HG03571 (cell line): ENCODE data around the gene PLPPR3.

Source experiments
- ATAC-seq: cut with Tn5 transposase; IDR thresholded peaks from one replicate; pipeline ENCODE4 v1.9.1; 2021; ENCODE audit not compliant: unreplicated experiment

PLPPR3 gene

DNA sequence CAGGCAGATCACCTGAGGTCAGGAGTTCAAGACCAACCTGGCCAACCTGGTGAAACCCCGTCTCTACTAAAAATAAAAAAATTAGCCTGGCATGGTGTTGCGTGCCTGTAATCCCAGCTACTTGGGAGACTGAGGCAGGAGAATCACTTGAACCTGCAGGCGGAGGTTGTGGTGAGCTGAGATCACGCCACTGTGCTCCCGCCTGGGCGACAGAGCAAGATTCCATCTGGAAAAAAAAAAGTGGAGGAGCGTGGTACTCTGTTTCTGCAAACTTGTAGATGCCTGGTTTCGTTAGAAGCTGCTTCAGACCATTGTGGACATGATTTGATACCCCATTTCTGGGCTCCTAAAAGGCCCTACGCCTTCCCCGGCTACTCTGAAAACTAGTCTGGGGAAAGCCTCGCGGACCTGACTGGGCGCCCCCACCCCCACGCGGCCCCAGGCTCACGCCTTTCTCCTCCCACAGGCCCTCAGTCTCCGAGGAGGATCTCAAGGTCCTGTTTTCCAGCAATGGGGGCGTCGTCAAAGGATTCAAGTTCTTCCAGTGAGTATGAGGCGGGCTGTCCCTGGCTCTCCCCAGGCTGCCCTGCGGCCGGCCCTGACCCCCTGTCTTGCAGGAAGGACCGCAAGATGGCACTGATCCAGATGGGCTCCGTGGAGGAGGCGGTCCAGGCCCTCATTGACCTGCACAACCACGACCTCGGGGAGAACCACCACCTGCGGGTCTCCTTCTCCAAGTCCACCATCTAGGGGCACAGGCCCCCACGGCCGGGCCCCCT lies 11.5 kb downstream of the PLPPR3 start:
- ATAC-seq = no peak

GRCh38 chr19:808423-808775 lies 13.4 kb downstream of the PLPPR3 start:
- no peak for ATAC-seq

DNA sequence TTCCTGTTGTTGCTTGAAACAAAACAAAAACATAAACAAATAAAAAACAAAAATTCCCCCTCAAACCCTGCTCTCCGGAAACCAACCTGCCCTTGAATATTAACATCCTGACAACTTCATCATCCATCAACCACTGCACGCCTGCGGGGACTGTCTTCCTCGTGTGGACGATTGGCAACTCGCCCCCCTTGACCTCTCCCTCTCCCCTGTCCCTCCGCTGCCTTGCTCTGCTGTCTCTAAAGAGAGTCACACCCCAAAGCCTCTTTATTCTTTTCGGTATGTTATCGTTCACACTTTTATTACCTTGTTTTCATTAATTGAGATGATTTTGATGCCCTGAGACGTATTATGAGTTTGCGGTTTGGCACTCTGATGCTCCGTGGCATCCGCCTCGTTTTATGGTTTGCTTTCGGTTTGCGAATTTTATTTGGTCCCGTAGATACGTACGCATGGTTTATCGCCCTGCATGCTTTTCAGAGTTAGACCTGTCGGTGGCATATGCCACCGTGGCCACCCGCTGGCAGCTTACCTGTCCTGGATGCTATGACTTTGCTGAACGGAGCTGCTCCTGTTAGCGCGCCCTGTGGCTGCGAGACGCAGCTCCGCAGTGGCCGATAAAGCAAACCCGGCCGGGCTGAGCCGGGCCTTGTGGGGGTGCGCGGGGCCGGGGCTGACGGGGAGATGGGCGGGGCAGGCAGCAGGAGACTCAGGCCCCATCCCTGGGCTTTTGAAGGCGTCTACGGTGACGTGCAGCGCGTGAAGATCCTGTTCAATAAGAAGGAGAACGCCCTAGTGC lies 13.9 kb downstream of the PLPPR3 start:
- ATAC-seq = no peak

DNA sequence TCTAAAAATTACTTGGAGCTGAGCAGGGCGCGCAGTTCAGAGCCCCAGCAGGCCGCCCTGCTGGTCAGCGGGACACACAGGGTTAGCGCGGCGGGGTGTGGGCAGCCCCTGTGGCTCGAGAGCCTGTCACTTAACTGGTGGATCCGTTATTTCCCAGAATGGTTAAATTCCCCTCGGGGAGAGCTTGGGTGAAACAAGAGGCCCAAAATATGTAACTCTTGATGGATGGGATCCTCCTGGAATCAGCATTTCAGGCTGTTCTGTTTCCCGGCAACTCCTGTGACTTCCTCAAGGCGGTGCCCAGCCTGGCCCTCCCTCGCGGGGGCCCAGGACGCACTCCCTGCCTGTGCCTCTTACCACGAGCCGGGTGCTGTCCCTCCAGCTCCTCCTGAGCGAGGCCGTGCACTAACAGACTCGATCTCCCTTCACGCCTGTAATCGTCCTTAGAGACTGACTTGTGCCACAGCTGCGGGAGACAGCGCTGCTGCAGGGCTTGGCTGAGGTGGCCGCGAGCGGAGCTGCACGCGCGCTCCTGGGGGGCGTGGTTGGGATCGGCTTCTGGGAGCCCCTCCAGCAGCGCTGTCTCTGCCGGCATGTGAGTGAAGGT lies 14.8 kb downstream of the PLPPR3 start:
- ATAC-seq = no peak

DNA sequence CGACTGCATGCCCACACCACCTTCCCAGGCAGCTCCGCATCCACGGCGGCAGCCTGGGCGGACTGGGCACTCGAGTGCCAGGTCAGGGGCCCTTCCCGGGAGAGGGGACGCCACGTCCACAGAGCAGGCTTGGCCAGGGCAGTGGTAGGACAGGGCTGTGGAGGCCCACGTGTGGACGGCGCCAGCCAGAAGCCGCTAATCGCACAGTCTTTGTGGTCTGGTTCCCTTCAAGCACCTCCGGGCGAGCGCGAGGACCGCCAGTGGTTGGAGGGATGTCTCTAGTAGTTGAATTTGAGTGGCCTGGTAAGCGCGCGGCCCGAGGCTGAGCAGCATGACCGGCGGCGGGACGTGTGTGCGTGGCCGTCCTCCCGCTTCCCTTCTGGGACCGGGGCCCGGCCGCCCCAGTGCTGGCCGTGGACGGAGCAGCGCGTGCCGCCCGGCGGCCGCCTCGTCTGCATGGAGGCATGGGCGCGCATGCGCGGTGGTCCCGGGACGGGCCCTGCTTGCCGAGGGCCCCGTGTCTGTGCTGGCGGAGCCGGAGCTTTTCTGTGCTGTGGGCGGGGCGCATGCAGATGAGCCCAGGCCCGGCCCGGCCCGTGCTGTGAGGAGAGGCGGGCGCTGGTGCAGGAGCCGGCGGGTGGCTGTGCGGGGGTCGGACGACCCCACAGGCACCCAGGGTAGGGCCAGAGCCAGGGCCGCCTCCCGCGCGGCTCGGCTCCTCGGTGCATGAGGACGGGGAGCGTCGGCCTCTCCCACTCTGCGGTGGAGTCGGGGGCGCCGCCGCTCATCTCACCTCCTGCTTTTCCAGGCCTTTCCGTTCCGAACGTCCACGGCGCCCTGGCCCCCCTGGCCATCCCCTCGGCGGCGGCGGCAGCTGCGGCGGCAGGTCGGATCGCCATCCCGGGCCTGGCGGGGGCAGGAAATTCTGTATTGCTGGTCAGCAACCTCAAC lies 15.9 kb downstream of the PLPPR3 start:
- ATAC-seq = no peak

DNA sequence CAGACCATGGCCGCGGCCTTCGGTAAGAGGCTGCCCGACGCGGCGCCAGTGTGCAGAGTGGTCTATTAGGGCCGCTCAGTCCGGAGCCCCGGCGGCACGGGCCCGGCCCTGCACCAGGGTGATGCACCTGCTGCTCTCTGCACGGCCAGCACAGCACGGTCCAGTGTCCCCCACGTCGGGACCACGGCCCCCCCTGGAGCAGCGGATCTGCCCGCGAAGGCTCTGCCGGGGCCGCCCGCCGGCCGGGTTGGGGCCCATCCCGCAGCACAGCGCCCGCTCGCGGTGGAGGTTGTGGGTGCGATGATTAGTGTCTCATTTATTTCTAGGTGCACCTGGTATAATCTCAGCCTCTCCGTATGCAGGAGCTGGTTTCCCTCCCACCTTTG lies 16.6 kb downstream of the PLPPR3 start:
- ATAC-seq = no peak

DNA sequence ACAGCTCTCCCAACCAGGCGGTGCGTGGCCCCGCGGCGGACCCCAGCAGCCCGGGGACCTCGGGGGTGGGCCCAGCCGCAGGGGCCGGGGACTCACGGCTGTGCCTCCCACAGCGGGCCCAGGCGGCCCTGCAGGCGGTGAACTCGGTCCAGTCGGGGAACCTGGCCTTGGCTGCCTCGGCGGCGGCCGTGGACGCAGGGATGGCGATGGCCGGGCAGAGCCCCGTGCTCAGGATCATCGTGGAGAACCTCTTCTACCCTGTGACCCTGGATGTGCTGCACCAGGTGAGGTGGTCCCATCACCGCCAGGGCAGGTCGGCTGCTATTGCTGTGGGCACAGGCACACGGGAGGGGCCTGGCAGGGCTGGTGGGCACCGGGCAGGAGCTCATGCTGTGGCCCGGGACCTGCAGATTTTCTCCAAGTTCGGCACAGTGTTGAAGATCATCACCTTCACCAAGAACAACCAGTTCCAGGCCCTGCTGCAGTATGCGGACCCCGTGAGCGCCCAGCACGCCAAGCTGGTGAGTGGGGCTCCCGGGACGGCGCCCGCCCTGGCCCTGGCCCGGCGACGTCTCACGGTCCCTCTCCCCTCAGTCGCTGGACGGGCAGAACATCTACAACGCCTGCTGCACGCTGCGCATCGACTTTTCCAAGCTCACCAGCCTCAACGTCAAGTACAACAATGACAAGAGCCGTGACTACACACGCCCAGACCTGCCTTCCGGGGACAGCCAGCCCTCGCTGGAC lies 17.2 kb downstream of the PLPPR3 start:
- no peak for ATAC-seq

DNA sequence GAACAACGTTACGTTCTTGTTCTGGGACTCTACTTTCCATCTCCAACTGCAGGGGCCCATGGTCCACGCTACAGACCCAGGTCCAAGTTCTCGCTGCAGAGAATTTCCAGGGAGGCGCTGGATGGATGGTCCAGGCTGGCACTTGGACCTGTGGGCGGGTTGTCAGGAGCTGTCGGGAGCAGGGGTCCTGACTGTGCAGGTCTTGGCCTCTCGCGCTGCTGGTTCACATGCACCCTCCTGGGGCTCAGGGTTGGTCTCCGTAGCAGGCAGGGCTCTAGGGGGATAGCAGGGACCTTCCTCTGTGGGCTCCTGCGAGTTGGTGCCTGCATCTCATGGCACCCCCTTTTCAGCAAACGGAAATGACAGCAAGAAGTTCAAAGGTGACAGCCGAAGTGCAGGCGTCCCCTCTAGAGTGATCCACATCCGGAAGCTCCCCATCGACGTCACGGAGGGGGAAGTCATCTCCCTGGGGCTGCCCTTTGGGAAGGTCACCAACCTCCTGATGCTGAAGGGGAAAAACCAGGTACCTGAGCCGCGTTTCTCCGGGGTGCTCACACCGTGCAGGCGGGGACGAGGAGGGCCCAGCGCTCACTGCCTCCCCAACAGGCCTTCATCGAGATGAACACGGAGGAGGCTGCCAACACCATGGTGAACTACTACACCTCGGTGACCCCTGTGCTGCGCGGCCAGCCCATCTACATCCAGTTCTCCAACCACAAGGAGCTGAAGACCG lies 17.9 kb downstream of the PLPPR3 start:
- ATAC-seq = no peak

DNA sequence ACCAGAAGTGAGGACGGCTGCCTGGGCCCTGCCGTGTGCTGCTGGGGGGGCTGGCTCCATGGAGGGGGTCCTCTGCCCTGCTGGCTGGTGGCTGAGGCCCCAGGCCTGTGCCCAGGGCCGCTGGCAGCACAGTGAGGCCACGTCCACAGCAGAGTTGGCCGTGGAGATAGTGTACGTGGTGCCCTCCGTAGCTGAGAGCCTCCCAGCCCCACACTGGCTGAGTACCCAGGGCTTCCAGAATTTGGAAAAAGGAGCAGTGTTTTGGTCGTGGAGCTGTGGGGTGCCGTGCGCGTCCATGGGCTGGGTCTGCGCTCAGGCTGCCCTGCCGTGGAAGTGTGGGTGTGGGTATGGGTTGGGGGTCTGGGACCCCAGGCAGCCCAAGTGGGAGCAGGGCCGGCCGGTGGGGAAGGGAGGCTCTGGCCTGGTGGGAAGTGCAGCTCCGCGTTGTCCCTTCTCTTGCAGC lies 18.6 kb downstream of the PLPPR3 start:
- no peak for ATAC-seq

- ATAC-seq = no peak
These were observed 19.2 kb downstream of the PLPPR3 start for GRCh38 chr19:802498-803098.

- ATAC-seq = no peak
These were observed 19.8 kb downstream of the PLPPR3 start for GRCh38 chr19:801861-802497.

GRCh38 chr19:801030-801860 lies 20.5 kb downstream of the PLPPR3 start:
- no peak for ATAC-seq

DNA sequence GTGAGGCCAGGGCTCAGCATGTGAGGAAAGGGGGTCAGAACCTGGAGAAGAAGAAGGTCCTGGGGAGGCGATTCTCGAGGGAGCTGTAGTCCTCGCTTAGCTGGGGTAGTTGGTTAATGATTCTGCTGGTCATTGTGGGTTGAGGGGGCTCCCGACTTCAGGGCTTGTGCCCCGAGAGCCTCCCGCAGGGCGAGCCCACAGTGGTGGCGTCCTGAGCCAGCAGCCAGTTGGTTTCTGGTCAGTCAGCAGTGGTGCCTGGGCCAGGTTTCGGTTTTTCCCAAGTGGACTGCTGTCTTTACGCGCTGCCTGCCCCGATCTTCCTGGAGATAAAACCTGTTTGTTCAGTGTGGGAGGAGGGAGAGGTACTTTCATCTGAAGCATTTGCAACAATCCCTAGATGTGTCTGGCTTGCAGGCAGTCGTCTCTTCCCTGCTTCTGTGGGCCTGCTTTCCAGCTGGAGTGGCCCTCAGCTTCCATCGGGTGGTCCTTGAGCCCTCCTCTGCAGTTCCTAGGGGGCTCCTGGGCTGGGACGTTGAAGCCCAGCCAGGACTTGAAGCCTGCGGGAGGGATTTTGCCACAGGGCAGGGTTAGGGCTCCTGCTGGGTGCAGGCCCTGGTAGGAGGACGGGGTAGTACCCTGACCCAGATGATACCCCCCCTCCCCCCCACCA lies 21.3 kb downstream of the PLPPR3 start:
- no peak for ATAC-seq

DNA sequence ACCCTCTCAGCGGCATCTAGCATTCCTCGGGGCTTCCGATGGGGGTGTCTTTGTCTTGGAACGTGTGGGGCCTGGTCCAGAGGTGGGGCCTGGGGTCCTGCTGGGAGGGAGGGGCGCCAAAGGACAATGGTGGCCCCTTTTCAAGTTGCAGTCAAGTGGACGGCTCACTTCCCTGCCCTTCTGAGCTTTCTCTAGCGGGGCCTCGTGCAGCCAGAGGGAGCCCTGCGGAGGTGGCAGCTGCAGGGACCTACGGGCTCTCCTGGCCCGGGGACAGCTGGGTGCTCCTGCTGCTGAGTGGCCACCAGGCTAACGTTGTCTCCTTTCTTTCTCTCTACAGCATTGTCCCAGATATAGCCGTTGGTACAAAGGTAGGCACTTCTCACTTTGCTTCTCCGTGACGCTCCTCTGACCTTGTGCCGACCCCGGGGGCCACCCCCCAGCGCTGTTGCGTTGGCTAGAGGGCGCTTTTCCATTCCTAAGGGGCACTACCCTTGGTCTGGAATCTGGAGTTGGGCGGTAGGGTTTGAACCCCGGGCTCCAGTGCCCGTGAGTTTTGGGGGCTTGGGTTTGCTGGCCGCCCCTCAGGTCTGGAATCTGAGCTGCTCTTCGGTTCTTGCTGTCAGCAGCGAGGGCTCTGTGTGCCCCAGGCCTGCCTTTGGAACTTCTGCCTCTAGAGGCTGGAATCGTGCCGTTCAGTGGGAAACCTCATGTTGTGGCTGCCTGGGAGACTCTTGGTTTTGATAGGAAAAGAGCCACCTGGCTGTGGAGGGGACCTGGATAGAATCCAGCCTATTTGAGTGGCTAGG lies 22.5 kb downstream of the PLPPR3 start:
- ATAC-seq = no peak

- ATAC-seq = no peak
These were observed 23.2 kb downstream of the PLPPR3 start for GRCh38 chr19:798415-799075.
